Keratinocyte (primary cell): Measurements from ENCODE around the gene MCM5. TPM values are rescaled to one million over a fixed set of nuclear protein-coding genes. Genes with fewer than 3 reads are reported as not detected.

Source experiments
- DNase-seq: peaks from one replicate; pipeline ENCODE4 v3.0.0-alpha.2; 2011; ENCODE audit warnings: low read depth, missing footprints, low spot score
- FAIRE-seq: peaks from 2 replicates; lab custom pipeline; 2011; peaks lifted over from hg19 to GRCh38; lab: Jason Lieb, UNC
- H2AFZ ChIP-seq: 2 replicates; pipeline ENCODE4 v1.6.0; 2012; ENCODE audit warnings: low read length, control low read depth, inconsistent platforms; ENCODE audit not compliant: control insufficient read depth
- H3K27ac ChIP-seq: 2 replicates; pipeline ENCODE4 v1.5.1; 2011; ENCODE audit warnings: low read length; ENCODE audit not compliant: control insufficient read depth, insufficient read depth
- H3K27me3 ChIP-seq: 3 replicates; pipeline ENCODE4 v1.6.0; 2011; ENCODE audit warnings: low read length; ENCODE audit not compliant: control insufficient read depth, insufficient read depth; ENCODE audit errors: extremely low read depth
- H3K36me3 ChIP-seq, 2 experiments: 2 replicates in 1 of 2; 3 replicates in 1 of 2; pipeline ENCODE4 v1.5.1; 2011; ENCODE audit warnings: low read length in 2 of 2, mild to moderate bottlenecking in 1 of 2; ENCODE audit not compliant: control insufficient read depth in 2 of 2, insufficient read depth in 2 of 2; ENCODE audit errors: extremely low read depth in 1 of 2
- H3K4me1 ChIP-seq: 3 replicates; pipeline ENCODE4 v1.5.1; 2011; ENCODE audit warnings: low read length; ENCODE audit not compliant: control insufficient read depth, insufficient read depth; ENCODE audit errors: extremely low read depth
- H3K4me2 ChIP-seq: 3 replicates; pipeline ENCODE4 v1.6.0; 2011; ENCODE audit warnings: low read depth, low read length; ENCODE audit not compliant: control insufficient read depth, insufficient read depth; ENCODE audit errors: extremely low read depth
- H3K4me3 ChIP-seq, 3 experiments: fragments of 200-600 bp in 1 of 3; sonication (generic) in 1 of 3; 2 replicates in 2 of 3; 3 replicates in 1 of 3; pipeline ENCODE4 v1.5.1; 2011 to 2016; ENCODE audit warnings: low read length in 3 of 3, mild to moderate bottlenecking in 3 of 3, control low read depth in 2 of 3, inconsistent platforms in 1 of 3, low read depth in 1 of 3, mixed read lengths in 1 of 3, mixed run types in 1 of 3, moderate library complexity in 1 of 3; ENCODE audit not compliant: control insufficient read depth in 2 of 3, insufficient read depth in 2 of 3; ENCODE audit errors: extremely low read depth in 1 of 3
- H3K79me2 ChIP-seq: 2 replicates; pipeline ENCODE4 v1.6.0; 2012; ENCODE audit warnings: low read length; ENCODE audit not compliant: control insufficient read depth, insufficient read depth
- H3K9ac ChIP-seq: 3 replicates; pipeline ENCODE4 v1.6.0; 2011; ENCODE audit warnings: low read length; ENCODE audit not compliant: control insufficient read depth, insufficient read depth; ENCODE audit errors: extremely low read depth
- H3K9me1 ChIP-seq: 3 replicates; pipeline ENCODE4 v1.6.0; 2011; ENCODE audit warnings: low read length; ENCODE audit not compliant: control insufficient read depth, insufficient read depth; ENCODE audit errors: extremely low read depth
- H3K9me3 ChIP-seq: 2 replicates; pipeline ENCODE4 v1.5.1; 2012; ENCODE audit warnings: low read depth, low read length; ENCODE audit not compliant: control insufficient read depth
- H4K20me1 ChIP-seq: 3 replicates; pipeline ENCODE4 v1.6.0; 2011; ENCODE audit warnings: low read length; ENCODE audit not compliant: control insufficient read depth, insufficient read depth; ENCODE audit errors: extremely low read depth
- EZH2 ChIP-seq: IDR thresholded peaks from one replicate; pipeline ENCODE4 v1.6.1; 2012; ENCODE audit warnings: inconsistent platforms, mild to moderate bottlenecking, low read length, moderate library complexity
- dilution Hi-C: fragments of 300-500 bp; cut with MboI; formaldehyde crosslinking; loops from one replicate; pipeline ENCODE4 v1.7.0; 2020; ENCODE audit warnings: low sequenced_read_pairs; ENCODE audit not compliant: extremely low pct_ligation_motif_present
- polyA plus RNA-seq, 5 experiments: library from polyadenylated mRNA; depleted of rRNA in 3 of 5; stranded (reverse) in 3 of 5; stranded (forward) in 1 of 5; unstranded in 1 of 5; fragments of >200 nt; gene quantifications; 1 replicate in 1 of 5; 2 replicates in 3 of 5; 3 replicates in 1 of 5; pipeline versions ENCODE4 v1.2.1 to v1.2.3, GENCODE V29; 2011 to 2012; ENCODE audit warnings: missing spikeins in 2 of 5, low read depth in 1 of 5, low replicate concordance in 1 of 5
- TF ChIP-seq, protein P1 (sequence below), 3 experiments: IDR thresholded peaks in 1 of 3; conservative IDR thresholded peaks in 1 of 3; optimal IDR thresholded peaks in 1 of 3; 2 replicates in 2 of 3; 3 replicates in 1 of 3; pipeline versions ENCODE3 to v1.5.1; 2011; ENCODE audit warnings: low read length in 3 of 3, mild to moderate bottlenecking in 3 of 3, moderate library complexity in 2 of 3, control low read depth in 1 of 3, inconsistent platforms in 1 of 3; ENCODE audit not compliant: insufficient read depth in 2 of 3; ENCODE audit errors: extremely low read depth in 1 of 3

Gene MCM5
- polyA plus RNA-seq, 1 donor (not counting 4 experiments of a cell fraction or from before 2014, with no cell fraction given) = 24.4 TPM

GRCh38 chr22:35377735-35378134, 22.2 kb upstream of the MCM5 start:
- H3K79me2 ChIP-seq = no peaks in the 10 kb centered on the region
- H3K9me3 ChIP-seq = no peaks in the 10 kb centered on the region
- dilution Hi-C loops = no loop called here
- FAIRE-seq (no peak), DNase-seq (no peak)
- H4K20me1 ChIP-seq = no peaks in the 10 kb centered on the region
- peaks cover 20% of the 10 kb centered on the region for H3K4me1 ChIP-seq
- H3K9me1 ChIP-seq = no peaks in the 10 kb centered on the region
- no peak for TF ChIP-seq EZH2
- TF ChIP-seq, protein P1, sequence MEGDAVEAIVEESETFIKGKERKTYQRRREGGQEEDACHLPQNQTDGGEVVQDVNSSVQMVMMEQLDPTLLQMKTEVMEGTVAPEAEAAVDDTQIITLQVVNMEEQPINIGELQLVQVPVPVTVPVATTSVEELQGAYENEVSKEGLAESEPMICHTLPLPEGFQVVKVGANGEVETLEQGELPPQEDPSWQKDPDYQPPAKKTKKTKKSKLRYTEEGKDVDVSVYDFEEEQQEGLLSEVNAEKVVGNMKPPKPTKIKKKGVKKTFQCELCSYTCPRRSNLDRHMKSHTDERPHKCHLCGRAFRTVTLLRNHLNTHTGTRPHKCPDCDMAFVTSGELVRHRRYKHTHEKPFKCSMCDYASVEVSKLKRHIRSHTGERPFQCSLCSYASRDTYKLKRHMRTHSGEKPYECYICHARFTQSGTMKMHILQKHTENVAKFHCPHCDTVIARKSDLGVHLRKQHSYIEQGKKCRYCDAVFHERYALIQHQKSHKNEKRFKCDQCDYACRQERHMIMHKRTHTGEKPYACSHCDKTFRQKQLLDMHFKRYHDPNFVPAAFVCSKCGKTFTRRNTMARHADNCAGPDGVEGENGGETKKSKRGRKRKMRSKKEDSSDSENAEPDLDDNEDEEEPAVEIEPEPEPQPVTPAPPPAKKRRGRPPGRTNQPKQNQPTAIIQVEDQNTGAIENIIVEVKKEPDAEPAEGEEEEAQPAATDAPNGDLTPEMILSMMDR (optimal IDR thresholded peaks at IDR 0.05 in 1 of 3, IDR thresholded peaks at IDR 0.05 in 1 of 3, conservative IDR thresholded peaks at IDR 0.05 in 1 of 3; ENCODE audit: extremely low read depth in 1 of 3, insufficient read depth in 2 of 3, low read length in 3 of 3) = no peak
- no peak overlapping the region for H2AFZ ChIP-seq
- H3K4me2 ChIP-seq = no peak overlapping the region
- H3K36me3 ChIP-seq = no peaks in the 10 kb centered on the region
- no peak overlapping the region for H3K27ac ChIP-seq
- no peaks in the 10 kb centered on the region for H3K27me3 ChIP-seq
- no peak overlapping the region for H3K9ac ChIP-seq
- H3K4me3 ChIP-seq = no peak overlapping the region

DNA sequence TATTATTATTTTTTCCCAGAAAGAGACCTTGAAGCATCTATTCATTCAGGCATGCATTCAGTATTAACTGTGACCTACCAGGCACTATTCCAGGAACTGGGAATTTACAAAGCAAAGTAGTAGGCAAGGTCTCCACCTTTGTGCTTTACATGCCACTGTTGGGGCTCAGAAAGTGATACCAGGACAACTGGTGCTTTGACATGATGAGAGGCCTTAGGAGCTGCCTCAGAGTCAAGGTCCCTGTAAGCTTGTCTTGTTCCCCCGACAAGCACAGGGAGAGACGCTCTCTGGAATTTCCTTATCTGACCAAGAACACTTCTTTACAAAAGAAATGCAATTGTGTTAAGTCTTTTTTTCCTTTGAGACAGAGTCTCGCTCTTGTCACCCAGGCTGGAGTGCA, 21.3 kb upstream of the MCM5 start:
- FAIRE-seq = no peak
- TF ChIP-seq, protein P1 (optimal IDR thresholded peaks at IDR 0.05 in 1 of 3, IDR thresholded peaks at IDR 0.05 in 1 of 3, conservative IDR thresholded peaks at IDR 0.05 in 1 of 3; ENCODE audit: extremely low read depth in 1 of 3, insufficient read depth in 2 of 3, low read length in 3 of 3) = no peak
- TF ChIP-seq EZH2 = no peak
- Histone ChIP-seq H3K9ac (no peak overlapping the region), H3K4me2 (no peak overlapping the region), H3K36me3 (peaks cover 0 to 2% of the 10 kb centered on the region in 2 experiments), H3K4me1 (peaks cover 20% of the 10 kb centered on the region), H3K4me3 (no peak overlapping the region), H4K20me1 (no peaks in the 10 kb centered on the region), H3K27ac (no peak overlapping the region), H3K9me3 (no peaks in the 10 kb centered on the region), H3K27me3 (no peaks in the 10 kb centered on the region), H3K79me2 (no peaks in the 10 kb centered on the region), H3K9me1 (no peaks in the 10 kb centered on the region), H2AFZ (no peak overlapping the region)
- dilution Hi-C loops = no loop called here
- no peak for DNase-seq
